OCI-M2 (cell line): Measurements from ENCODE around the gene DLK1.

Experiments
- DNase-seq: peaks from one replicate; lab custom pipeline; 2025; ENCODE audit not compliant: unreplicated experiment; lab: John Stamatoyannopoulos, UW

The DLK1 gene

DNA sequence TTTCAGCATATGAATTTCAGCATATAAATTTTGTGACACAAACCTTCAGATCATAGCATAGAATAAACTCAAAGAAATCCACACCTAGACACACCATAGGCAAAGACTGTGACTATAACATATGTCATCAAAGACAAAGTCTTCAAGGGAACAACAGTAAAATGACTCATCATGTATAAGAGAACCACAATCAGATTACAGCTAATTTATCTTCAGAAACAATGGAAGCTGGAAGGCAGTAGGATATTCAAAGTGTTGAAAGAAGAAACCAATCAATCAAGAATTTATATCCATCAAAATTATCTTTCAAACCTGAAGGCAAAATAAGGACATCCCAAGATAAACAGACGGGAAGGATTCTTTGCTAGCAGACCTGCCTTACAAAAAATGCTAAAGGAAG, 29.0 kb downstream of the DLK1 start:
- peak; percentile 84 for DNase-seq

DNA sequence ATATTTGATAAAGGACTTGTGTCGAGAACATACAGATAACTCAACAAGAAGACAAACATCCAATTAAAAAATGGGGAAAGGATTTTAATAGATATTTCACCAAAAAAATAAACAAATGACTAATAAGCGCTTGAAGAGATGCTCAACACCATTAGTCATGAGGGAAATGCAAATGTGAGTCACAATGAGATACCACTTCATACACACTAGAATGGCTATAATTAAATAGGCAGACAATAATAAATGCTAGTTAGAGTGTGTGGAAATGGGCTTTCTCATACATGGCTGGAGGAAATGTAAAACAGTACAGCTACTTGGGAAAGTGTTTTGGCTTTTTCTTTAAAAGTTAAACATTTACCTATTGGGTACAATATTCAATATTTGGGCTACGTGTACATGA, 34.8 kb downstream of the DLK1 start:
- DNase-seq, result no peak

DNA sequence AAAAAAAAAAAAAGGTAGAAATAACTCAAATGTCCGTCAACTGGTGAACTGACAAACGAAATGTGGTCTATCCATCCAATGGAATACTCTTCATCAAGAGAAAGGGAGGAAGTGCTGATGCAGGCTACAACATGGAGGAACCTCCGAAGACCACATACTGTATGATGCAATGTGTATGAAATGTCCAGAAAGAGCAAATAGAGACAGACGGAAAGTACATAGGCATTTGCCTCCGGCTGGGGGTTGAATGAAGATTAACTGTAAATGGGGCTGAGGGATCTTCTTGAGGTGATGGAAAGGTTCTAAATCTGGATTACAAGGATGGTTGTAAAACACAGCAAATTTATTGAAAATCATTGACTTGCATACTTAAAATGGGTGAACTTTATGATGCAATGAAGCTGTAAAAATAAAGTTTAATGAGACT, 35.4 kb downstream of the DLK1 start:
- DNase-seq, result no peak

DNA sequence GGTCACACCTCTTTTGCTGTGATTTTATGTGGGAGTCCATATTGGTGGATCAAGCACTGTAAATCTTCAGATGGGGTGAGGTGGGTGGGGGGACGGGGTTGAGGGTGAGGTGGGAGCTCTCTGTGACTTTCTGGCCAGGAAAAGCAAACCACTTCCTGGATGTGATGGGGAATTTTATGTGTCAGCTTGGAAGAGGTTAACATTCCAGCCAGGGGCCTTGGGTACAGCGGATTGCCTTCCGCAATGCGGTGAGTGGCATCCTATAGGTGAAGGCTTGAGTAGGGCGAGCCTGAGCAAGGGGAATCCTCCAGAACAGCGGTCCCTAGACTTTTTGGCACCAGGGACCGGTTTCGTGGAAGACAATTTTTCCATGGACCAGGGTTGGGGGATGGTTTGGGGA, 36.2 kb downstream of the DLK1 start:
- DNase-seq, result no peak

DNA sequence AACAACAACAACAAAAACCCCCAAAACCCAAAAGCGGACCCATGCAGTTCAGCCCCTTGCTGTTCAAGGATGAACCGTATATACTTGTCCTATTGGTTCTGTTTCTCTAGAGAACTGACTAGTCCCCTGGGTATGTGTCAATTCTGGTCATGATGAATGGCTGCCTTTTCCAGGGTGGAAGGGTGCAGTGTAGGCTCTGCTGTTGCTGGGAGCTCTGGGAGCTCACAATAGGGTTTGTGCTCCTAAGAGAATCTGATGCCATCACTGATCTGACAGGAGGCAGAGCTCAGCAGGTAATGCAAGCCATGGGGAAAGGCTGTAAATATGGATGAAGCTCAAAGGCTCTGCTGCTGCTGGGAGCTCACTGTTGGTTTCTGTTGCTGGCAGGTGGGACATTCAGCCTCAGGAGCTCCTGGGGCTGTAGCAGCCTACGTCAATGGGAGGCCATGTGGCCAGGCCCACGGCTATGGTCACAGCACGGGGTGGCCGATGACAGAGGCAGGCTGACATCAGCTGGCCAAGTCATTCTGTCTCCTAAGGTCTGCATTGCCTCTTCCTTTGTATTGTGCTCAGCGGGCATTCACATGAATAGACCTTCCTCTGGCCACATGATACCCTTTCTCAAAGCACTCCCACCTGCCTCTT, 37.9 kb downstream of the DLK1 start:
- no peak for DNase-seq

DNA sequence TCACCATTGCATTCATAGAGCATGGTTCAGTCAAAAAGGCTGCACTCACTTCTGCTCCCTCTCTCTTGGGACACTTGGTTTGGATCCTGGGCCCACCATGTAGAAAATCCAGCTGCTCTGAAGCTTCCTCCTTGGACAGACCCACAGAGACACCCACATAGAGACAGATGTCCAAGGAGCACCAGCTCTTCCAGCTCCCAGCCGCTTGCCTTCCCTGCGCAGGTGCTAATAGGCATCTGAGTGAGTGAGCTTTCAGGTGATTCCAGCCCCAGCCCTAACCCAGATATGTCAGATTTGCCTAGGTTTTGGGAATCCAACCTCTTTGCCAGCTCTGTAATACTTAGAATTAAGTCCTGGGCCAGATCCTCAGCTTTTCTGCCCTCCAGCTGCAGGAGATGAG, 38.6 kb downstream of the DLK1 start:
- no peak for DNase-seq

DNA sequence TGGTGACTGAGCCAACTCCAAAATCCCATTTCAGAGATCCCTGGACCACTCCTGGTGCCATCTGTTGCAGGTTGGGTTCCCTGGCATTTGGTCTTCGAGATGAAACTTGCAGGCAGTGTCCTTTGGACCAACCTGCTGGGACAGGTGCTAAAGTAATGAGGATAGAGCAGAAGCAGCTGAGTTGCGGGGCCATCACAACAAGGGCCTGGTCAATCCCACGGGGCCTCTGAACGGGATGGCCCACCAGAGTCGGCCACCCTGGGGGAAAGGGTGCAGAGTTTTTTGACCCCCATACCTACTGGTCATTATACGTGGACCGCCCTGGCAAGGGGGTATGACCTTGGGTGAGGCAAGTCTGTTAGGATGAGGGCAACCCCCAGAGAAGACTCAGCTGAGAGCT, 39.3 kb downstream of the DLK1 start:
- DNase-seq, result no peak

DNA sequence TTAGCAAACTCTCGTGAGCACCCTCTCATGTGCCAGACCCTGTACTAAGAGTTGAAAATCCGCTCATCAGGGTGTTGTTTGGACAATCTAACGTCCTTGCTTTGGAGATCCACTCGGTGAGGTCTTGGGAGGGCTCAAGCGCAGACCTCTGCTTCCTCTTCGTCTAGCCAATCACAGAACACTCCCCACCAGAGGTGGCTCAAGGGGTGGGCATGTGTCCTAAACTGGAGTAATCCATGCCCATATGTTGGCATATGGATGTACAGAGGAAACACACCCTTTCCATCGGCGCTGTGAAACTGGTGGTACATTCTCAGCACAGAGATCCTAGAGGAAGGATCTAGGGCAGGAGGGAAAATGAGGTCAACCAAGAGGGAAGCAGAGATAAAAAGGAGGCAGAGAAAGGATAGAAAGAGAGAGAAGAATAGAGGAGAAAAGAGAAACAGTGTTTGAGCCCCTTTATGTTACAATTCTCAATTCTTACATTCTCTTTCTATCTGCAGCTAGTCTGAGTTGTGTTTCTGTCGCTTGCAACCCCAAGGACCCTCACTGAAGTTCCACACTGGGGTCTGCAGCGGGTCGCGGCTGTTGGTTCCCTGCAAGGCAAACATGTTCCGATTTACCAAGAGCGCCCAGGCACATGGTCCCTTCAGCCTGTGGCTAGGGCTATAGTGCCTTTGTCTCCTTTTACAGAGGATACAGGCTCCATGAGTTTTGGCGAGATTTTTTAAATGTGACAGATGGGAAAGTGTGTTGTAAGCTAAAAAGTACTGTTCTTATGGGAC, 40.5 kb downstream of the DLK1 start:
- DNase-seq, result no peak

DNA sequence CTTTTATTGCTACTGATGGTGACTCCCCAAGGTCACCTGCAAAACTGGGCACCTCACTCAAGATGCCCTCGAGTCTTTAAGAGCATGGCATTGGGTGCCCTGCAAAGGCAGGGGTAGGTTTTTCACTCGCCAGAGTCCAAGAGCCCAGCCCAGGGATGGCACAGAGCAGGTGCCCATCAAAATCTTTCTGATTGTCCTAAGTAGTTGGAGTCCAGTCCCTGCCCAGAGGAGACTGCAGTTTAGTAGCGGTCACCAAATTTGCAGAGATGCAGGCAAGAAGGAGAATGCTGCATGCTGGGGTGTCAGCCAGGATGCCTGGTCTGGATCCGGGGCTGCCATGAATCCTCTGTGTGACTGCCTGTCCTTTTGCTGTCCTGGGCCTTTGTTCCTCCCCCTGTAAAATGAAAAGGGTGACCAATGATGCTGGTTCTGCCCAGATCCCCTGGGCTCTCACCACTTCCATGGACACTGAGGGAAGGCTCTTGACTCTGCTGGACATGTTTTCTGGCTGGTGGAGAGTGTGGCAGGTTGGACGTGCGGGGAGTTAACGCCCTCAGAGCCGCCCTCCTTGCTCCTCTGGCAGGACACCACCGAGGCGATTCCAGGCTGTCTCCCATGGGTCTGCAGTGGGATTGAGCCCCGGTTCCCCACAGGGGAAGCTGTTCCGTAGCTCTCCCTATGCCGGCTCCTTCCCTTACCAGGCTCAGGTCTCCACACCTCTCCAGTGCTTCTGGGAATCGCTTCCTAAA, 41.3 kb downstream of the DLK1 start:
- DNase-seq, result no peak

DNA sequence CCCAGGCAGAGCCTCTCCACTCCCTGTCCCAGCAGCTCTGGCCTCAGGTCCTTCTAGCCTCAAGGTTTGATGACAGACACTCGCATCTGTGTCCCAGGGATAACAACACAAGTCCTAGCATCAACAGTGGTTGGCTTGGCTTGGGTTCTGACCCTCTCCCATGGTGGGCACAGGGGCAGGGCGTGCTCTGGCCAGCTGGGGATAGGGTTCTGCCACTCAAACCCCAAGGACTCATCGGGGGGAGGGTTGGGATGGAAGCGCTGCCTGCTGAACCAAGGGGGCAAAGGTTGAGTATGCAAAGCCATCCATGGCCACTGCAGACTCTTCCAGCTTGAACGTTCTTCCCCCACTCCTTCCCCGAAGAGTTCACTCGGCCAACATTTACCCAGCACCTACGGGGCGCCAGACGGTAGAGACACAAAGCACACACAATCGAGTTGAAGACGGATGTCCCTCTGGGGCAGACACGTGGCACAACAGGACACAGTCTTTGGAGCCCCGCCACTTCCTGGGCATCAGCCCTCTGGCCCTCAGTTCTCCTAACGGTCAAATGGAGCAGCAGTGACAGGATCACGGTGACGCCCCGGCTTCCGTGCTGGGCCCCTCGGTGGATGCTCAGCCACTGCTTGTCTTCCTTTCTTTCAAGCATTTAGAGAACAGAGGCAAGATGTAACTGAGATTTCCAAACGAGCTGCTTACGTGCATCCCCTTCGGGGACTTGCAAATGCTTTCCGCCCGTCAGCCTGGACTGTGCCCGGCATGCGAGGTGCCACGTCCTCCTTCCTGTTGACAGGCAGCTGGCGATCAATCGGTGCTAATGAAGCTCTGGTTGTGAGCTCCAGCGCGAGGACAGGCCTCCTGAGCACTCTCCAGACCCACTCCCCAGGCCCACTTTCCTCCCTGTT, 42.6 kb downstream of the DLK1 start:
- DNase-seq, result no peak

DNA sequence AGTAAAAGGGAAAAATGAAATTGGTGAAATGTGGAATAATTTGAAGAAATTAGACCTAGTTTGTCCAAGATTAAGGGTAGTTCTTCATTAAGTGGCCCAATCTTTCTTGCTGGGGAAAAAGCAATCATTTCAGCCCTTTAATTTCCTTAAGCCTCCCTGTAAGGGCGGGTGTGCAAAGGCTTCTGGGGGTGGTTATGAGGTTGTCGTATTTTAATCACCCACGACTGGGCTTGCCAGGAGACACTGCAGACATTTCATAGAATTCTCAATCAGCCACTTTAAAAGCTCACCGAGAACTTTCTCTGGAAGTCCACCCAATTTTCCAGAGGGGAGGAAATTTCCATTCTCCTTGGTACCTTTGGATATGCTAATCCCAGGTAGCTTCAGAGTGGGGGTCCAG, 43.4 kb downstream of the DLK1 start:
- no peak for DNase-seq

DNA sequence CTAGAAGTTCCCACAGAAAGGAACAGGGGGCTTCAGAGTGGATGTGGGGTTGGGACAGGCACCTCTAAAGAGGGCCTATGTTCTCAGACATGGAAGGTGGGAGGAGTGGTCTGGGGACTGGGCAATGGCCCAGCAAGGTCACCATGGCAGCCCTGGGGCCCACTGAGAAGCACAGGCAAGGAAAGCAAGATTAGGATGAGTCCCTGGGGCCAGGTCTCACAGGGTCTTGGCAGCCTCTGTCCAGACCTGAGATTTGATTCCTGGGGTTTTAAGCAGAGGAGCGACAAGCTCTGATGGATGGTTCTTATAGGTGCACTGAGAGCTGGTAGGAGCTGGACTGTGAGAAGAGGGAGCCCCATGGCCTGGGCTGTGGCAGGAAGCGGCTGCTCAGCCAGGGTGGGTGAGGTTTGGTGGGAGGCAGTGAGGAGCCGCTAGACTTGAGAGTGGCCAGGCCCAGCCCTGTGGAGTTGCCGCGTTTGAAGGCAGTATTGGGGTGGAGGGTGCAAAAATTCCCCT, 44.0 kb downstream of the DLK1 start:
- DNase-seq, result peak; percentile 90

DNA sequence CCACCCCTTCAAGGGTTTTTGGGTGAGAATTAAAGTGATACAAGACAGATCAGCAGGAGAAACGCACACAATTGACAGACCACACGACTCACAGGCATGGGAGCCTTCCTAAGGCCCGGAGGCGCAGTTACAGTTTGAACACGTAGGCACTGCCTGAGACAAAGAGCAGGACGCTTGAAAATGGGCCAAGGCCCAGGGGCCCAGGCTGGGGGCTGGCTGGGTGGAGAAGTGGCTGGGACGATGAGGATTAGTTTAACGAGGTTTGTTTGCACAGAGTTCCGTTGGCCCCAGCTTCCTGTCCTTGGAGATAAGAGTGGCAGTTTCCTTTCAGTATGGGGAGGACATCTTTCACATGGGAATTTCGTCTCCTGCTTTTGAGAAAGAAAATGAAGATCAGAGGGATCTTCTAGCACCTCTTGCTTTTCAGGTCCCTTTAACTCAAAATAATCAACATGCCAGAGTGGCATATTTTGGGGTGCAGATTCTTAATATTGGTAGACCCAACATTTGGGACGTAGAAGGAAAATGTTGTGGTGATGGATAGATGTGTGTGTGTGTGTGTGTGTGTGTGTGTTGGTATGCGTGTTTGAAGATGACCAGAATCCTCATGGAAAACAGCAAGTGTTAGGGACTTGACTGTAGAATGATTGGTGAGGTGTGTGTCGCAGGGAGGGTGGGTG, 44.6 kb downstream of the DLK1 start:
- DNase-seq, result peak; percentile 97

DNA sequence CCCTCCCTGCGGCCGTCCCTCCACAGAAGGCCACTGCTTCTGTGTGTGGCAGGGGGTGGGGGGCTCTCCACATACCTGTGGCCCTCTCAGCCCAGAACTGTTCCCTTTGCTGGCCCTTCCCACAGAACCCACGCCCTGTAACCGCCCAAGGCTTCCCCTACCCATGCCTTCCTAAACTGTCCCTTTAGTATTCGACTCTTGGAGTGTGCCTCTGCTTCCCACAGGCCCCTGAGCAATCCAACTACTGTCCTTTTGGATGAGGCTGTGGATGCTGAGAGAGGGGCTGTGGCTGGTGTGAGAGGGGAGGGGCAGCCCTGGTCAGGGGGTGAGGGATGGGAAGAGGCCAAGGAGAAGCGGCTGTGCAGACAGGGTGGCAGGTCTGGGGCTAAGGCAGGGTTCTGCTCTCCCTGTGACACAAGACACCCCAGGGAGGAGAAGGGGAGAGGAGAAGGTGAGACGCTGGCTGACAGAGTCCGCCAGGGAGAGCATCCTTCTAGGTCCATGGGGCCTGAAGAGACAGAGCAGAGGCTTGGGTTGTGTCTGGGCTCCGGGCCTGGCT, 46.0 kb downstream of the DLK1 start:
- no peak for DNase-seq

DNA sequence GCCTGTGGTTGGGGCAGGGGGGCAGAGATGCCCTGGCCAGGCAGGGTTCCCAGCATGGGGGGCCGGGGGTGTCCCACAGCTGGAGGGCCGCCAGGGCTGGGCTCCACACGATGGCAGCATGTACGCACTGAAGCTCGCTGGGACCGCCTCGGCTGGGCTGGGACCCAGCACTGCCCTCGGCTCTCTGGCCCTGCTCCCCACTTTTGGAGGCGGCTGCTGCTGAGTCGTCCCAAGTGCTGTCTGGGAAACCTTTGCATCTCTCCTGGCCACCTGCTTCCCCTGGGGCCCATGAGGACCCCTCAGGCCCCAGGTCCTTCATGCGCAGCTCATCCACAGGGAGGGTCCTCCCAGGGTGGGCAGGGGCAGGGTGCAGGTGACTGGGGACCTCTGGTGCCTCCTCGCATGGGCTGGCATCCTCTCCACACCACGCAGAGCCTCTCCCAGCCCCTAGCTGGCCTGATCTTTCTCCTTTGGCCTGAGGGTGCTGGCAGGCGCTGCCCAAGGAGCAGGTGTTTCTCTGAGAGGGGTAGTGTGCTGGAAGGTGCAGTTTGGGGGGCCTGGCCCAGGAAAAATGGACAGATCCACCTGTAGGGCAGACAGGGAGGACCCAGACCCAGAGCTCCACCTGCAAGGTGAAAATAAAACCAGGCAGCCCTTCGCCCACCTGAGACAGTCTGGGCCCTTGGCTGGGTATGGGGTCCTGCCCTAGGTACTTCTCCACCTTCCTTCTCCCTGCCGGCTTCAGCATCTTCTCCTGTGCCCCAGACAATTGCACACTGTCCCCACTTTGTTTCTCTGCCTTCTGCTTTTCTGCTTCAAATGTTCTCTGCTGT, 46.9 kb downstream of the DLK1 start:
- DNase-seq, result no peak

DNA sequence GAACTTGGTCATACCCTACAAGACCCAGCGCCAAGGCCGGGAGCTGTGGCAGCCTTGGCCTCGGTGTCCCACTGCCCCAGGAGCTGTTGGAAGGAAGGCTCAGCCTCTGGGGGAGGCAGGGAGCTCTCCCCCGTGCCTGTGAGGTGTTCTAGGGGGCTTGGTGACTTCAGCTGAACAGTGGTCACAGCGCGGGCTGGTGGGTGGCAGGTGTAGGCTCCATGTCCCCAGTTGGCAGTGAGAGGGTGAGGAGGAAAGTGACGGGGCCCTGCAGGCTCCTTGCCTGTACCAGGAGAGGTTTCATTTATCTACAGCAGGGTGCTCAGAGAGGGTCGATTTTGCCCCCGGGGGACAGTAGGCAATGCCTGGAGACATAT, 47.5 kb downstream of the DLK1 start:
- DNase-seq, result no peak

DNA sequence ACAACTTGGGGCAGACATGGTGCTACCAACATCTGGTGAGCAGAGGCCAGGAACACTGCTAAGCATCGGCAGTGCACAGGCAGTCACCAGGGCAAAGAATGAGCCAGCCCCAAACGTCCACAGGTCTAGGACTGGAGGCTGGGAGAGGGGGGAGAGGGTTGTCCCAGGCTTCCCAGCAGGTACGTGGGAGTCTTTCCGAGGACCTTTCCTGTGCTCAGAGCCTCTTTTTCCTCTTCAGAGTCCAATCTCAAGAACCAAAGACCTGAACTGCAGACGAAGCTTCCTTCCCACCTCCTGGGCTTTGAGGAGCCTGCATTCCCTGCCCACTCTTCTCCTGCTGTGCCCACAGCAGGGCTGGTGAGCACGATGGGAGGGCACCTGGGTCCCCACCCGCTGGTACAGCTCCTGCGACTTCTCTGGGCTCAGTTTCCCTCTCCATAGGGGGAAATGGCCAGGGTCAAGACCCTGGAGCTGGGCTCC, 48.7 kb downstream of the DLK1 start:
- no peak for DNase-seq

DNA sequence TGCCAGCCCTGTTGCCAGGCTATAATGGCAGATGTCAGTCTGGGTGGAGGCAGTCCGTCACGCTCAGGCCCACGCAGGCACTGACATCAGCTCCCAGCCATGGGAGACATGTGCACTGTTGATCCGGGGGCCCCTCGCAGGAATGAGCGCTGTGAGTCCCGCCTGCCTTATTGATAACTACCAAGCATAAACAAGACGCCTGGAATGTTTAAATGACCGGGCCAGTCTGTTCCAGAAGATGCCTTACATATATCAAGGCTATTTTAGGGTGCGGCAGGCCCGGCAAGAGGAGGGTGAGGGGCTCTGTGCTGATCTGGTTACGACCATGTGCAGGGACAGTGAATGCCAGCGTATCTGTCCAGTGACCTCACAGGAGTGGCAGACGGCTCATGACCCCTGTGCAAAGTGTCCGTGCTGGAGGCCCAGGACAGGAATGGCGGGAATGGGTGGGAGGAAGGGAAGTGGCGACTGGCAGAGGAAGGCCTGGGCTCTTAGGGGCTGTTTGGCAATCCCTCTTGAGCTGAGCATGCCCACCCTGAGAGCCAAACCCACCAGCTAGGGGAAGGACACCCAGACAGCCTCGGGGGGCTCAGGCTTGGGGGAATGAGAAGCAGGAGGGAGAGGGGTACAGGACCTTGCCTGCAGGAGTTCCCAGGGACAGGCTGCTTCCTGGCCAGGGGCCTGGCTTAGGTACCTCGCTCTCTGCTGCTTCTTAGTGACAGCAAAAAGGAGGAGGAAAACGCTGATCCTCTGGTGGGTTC, 49.3 kb downstream of the DLK1 start:
- no peak for DNase-seq
